Neuron (in vitro differentiated cells): Measurements from ENCODE around the gene TIMM44.
"Not testable (repeated sequence)": the region's sequence is repeated elsewhere in the genome, so short reads cannot be mapped to it uniquely, and the experiment has no call there.

Source experiments
- H2AFZ ChIP-seq: one replicate; pipeline ENCODE4 v1.6.1; 2013; ENCODE audit warnings: low read depth, mild to moderate bottlenecking, inconsistent platforms, low read length, moderate library complexity
- H3K27me3 ChIP-seq: one replicate; pipeline ENCODE4 v1.6.1; 2013; ENCODE audit warnings: low read length; ENCODE audit not compliant: insufficient read depth
- H3K36me3 ChIP-seq: one replicate; pipeline ENCODE4 v1.6.1; 2013; ENCODE audit warnings: low read length; ENCODE audit not compliant: insufficient read depth
- H3K4me1 ChIP-seq: one replicate; pipeline ENCODE4 v1.6.1; 2013; ENCODE audit warnings: low read length; ENCODE audit not compliant: insufficient read depth
- H3K4me3 ChIP-seq: 2 replicates; pipeline ENCODE4 v1.5.1; 2013; ENCODE audit warnings: mild to moderate bottlenecking, low read length, moderate library complexity
- H3K9me3 ChIP-seq: one replicate; pipeline ENCODE4 v1.6.1; 2013; ENCODE audit warnings: low read length

Gene TIMM44

DNA sequence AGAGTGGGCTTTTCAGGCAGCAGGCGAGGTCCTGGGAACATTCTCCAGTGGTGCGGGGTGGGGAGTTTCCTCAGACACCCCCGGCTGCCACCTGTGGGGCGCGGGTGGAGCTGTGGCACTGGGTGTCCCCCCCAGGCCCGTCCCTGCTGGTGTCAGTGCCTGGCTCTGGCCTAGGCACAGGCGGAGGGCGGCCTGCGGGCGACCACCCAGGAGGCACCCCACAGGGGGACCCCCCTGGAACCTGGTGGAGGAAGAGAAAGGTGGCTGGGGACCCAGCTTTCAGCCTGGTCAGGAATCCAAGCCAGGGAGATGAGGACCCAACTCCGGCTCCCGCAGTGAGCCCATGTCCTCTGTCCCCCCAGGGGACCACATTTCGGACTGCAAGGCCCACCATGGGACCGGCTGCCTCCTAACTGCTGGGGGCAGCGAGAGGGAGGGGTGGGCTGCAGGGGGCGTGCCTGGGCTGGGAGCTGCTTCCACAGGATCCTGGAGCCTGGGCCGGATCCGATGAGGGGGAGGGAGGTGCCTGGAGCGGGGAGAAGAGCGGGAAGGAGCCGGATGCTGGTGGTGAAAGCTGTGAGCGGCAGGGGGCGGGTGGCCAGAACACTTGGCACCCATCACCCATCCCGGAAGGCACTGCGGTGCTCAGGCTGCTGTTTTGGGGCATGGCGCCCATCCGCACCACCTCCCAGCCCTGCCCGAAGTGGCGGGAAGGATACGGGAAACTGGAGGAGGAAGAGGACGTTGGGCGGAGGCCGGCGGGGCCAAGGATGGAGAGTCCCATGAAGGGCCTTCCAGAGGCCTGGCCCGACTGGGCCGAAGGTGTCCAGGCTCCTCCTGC lies 12.0 kb downstream of the TIMM44 start:
- H3K36me3 ChIP-seq = peaks cover 61% of the 10 kb centered on the region

GRCh38 chr19:7930765-7931164 lies 12.7 kb downstream of the TIMM44 start:
- H2AFZ ChIP-seq = no peak overlapping the region
- H3K36me3 ChIP-seq = peaks cover 55% of the 10 kb centered on the region
- H3K9me3 ChIP-seq = no peaks in the 10 kb centered on the region
- peaks cover 18% of the 10 kb centered on the region for H3K4me1 ChIP-seq
- H3K4me3 ChIP-seq = no peak overlapping the region
- no peaks in the 10 kb centered on the region for H3K27me3 ChIP-seq

More for the DNA sequence above, 12.0 kb downstream of the TIMM44 start:
- Histone ChIP-seq H3K9me3 (no peaks in the 10 kb centered on the region), H3K4me1 (peaks cover 14% of the 10 kb centered on the region), H2AFZ (no peak overlapping the region), H3K4me3 (no peak overlapping the region), H3K27me3 (no peaks in the 10 kb centered on the region)

DNA sequence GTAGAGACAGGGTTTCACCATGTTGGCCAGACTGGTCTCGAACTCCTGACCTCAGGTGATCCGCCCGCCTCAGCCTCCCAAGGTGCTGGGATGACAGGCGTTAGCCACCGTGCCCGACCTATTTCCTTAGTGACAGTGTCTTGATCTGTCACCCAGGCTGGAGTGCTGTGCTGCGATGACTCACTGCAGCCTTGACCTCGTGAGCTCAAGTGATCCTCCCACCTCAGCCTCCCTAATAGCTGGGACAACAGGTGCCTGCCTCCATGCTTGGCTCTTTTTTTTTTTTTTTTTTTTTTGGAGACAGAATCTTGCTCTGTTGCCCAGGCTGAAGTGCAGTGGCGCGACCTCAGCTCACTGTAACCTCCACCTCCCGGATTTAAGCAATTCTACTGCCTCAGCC lies 13.4 kb downstream of the TIMM44 start:
- H3K36me3 ChIP-seq = peaks cover 50% of the 10 kb centered on the region
- not testable (repeated sequence) for H3K4me3 ChIP-seq

GRCh38 chr19:7928741-7929701 lies 14.4 kb downstream of the TIMM44 start:
- Histone ChIP-seq H3K4me3 (no peak overlapping the region), H3K9me3 (no peaks in the 10 kb centered on the region), H2AFZ (no peak overlapping the region), H3K27me3 (no peaks in the 10 kb centered on the region), H3K4me1 (peaks cover 20% of the 10 kb centered on the region), H3K36me3 (peaks cover 47% of the 10 kb centered on the region)

More for the DNA sequence above, 13.4 kb downstream of the TIMM44 start:
- H3K4me1 ChIP-seq = peaks cover 18% of the 10 kb centered on the region
- H2AFZ ChIP-seq, H3K27me3 ChIP-seq, H3K9me3 ChIP-seq: not testable (repeated sequence)

GRCh38 chr19:7928334-7928706 lies 15.1 kb downstream of the TIMM44 start:
- H3K4me1 ChIP-seq = peaks cover 20% of the 10 kb centered on the region
- no peak overlapping the region for H2AFZ ChIP-seq
- H3K27me3 ChIP-seq = no peaks in the 10 kb centered on the region
- H3K4me3 ChIP-seq = no peak overlapping the region
- H3K9me3 ChIP-seq = no peaks in the 10 kb centered on the region
- peaks cover 45% of the 10 kb centered on the region for H3K36me3 ChIP-seq

DNA sequence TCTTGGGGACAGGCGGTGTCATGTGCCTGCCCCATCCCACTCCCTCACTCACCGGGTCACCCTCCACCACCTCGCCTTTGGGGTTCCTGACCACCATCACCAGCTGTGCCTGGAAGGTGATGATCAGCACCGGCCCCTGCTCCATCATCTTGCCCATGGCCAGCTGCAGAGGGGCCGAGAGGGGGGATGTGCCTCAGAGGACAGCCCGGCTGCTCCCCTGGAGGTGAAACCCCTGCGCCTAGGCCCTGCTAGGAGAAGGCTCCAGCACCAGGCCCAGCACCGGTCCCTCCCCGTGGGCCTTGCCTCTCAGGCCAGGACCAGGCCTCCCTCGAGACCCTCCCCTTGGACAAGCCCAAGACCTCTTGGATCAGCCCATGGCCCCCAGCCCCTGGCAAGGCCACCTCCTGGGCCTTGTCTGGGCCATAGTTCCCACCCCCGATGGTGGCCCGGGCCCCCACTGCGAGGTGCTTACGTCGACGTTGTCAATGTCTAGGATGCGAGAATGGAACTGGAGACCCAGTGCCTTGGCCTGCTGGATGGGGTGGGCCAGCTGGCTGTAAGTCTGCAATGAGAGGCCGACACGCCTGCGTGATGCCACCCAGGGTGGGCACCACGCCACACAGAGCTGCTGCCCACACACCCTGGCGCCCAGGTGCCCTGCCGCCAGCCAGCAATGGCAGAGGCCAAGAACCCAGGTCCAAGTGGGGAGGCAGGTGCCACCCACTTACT lies 15.7 kb downstream of the TIMM44 start:
- Histone ChIP-seq H3K4me1 (peaks cover 20% of the 10 kb centered on the region), H3K36me3 (peaks cover 44% of the 10 kb centered on the region), H3K4me3 (no peak overlapping the region), H2AFZ (no peak overlapping the region), H3K27me3 (no peaks in the 10 kb centered on the region), H3K9me3 (no peaks in the 10 kb centered on the region)

GRCh38 chr19:7926727-7927604 lies 16.5 kb downstream of the TIMM44 start:
- H3K36me3 ChIP-seq = peaks cover 44% of the 10 kb centered on the region
- no peak overlapping the region for H2AFZ ChIP-seq
- H3K27me3 ChIP-seq = no peaks in the 10 kb centered on the region
- H3K4me3 ChIP-seq = no peak overlapping the region
- no peaks in the 10 kb centered on the region for H3K9me3 ChIP-seq
- peaks cover 25% of the 10 kb centered on the region for H3K4me1 ChIP-seq

- H3K4me1 ChIP-seq = peaks cover 33% of the 10 kb centered on the region
- peak within 1 kb of the TSS; percentile 59 for H3K4me3 ChIP-seq
- no peak within 1 kb of the TSS for H2AFZ ChIP-seq
- H3K36me3 ChIP-seq = peaks cover 40% of the 10 kb centered on the region
- no peaks in the 10 kb centered on the region for H3K9me3 ChIP-seq
- no peaks in the 10 kb centered on the region for H3K27me3 ChIP-seq
These were observed 17.3 kb downstream of the TIMM44 start, which contains the start of gene CTXN1 for GRCh38 chr19:7926021-7926726. CTXN1 (minus strand) TSS chr19:7926135; CDS start chr19:7925538, 597 bp downstream.

DNA sequence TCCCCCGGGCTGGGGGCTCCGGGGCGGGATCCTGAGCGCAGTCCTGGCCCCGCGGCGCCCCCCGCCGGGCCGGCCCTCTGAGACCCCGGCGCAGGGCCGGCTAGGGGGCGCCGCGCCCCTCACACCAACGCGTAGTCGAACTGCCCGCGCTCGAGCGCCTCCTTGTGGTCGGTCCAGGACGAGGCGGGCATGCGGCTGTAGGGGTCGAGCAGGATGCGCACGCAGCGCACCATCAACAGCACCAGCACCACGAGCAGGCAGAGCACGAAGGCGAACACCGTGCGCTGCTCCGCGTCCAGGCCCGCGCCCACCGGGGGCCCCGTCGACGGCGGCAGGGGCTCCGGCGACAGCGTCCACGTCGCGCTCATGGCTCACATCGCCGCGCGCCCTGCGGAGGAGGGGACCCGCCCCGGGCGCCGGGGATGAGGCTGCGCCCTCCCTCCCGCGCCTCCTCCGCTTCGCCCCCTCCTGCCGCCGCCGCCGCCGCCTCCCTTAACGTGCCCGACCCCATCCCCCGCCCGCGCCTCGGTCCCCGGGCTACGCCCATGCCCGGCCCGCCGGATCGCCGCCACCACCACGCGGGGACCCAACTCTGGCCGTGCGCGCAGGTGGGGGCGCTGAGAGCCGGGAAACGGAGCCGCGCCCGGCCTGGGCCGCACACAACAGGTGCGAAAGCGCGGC lies 18.2 kb downstream of the TIMM44 start:
- Histone ChIP-seq H3K4me1 (peaks cover 36% of the 10 kb centered on the region), H3K27me3 (no peaks in the 10 kb centered on the region), H3K36me3 (peaks cover 32% of the 10 kb centered on the region), H3K4me3 (peak overlapping the region; percentile 59), H2AFZ (no peak overlapping the region), H3K9me3 (no peaks in the 10 kb centered on the region)

DNA sequence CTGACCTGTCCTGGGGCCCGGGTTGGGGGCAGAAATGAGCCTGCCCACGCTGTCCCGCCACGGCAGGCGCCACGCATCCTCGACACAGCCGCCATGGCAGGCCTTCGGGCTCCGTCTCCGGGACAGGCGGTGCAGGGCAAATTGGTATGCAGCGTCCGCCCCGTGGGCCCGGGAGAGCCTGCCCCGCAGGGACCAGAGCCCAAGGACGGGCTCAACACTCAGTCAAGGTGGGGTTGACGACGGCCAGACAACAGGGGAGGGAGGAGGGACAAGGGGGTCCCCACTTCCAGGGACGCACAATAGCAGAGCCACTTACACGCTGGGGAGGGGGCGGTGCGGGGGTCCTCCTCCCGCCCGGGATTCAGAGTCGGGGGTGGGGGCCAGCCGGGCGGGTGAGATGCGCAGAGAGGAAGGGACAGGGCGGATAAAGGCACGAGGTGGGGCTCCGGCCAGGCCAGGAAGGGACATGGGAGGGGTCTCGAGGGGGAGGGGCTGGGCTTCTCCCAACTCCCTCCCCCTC lies 18.8 kb downstream of the TIMM44 start:
- H3K27me3 ChIP-seq = no peaks in the 10 kb centered on the region
- H3K4me1 ChIP-seq = peaks cover 38% of the 10 kb centered on the region
- peaks cover 28% of the 10 kb centered on the region for H3K36me3 ChIP-seq
- no peak overlapping the region for H2AFZ ChIP-seq
- no peaks in the 10 kb centered on the region for H3K9me3 ChIP-seq
- peak overlapping the region; percentile 59 for H3K4me3 ChIP-seq

DNA sequence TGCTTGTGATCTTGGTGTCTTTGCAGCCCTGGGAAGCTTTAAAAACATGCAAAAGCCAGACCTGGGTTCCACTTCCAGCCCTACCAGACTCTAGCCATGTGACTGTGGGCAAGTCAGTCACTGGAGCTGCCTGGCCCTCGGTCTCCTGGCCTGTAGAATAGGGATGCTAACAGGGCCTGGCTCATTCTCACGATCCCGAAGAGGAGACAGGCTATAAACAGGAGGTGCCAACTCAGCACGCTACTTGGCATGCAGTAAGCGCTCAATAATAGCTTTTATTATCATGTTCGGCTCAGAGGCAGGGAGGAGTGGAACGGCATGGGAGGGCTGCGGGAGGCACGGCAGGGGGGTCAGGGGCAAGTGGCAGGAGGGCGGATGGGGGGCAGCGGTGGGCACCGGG lies 19.2 kb downstream of the TIMM44 start:
- no peaks in the 10 kb centered on the region for H3K27me3 ChIP-seq
- H3K9me3 ChIP-seq = no peaks in the 10 kb centered on the region
- H3K4me3 ChIP-seq = no peak overlapping the region
- H3K36me3 ChIP-seq = peaks cover 28% of the 10 kb centered on the region
- no peak overlapping the region for H2AFZ ChIP-seq
- peaks cover 36% of the 10 kb centered on the region for H3K4me1 ChIP-seq
